BLaER1 (cell line): ENCODE data around the gene KRTAP4-9.
"Not testable (repeated sequence)": the region's sequence is repeated elsewhere in the genome, so short reads cannot be mapped to it uniquely, and the experiment has no call there.

ENCODE experiments used
- H3K27ac ChIP-seq: shearing (Covaris generic); formaldehyde crosslinking; 2 replicates; pipeline ENCODE4 v1.8.1; 2022
- H3K27me3 ChIP-seq: shearing (Covaris generic); formaldehyde crosslinking; 2 replicates; pipeline ENCODE4 v1.8.1; 2022
- H3K36me3 ChIP-seq: shearing (Covaris generic); formaldehyde crosslinking; 2 replicates; pipeline ENCODE4 v1.8.1; 2022
- H3K4me1 ChIP-seq: shearing (Covaris generic); formaldehyde crosslinking; 2 replicates; pipeline ENCODE4 v1.8.1; 2022
- H3K4me2 ChIP-seq: shearing (Covaris generic); formaldehyde crosslinking; 2 replicates; pipeline ENCODE4 v1.8.1; 2022
- H3K4me3 ChIP-seq: shearing (Covaris generic); formaldehyde crosslinking; 2 replicates; pipeline ENCODE4 v1.8.1; 2022
- H3K9ac ChIP-seq: shearing (Covaris generic); formaldehyde crosslinking; 2 replicates; pipeline ENCODE4 v1.8.1; 2022
- H3K9me3 ChIP-seq: shearing (Covaris generic); formaldehyde crosslinking; 2 replicates; pipeline ENCODE4 v1.8.1; 2022
- H4K20me1 ChIP-seq: shearing (Covaris generic); formaldehyde crosslinking; 2 replicates; pipeline ENCODE4 v1.8.1; 2022
- Cebpa-rat ChIP-seq: shearing (Covaris generic); IDR thresholded peaks from 2 replicates; pipeline ENCODE4 v1.8.1; 2022

The KRTAP4-9 gene

GRCh38 chr17:41126412-41126811 lies 21.2 kb downstream of the KRTAP4-9 start:
- no peaks in the 10 kb centered on the region for H3K27me3 ChIP-seq
- peaks cover 24% of the 10 kb centered on the region for H3K4me1 ChIP-seq
- no peak overlapping the region for H3K4me3 ChIP-seq
- H3K9me3 ChIP-seq: peaks cover 22% of the 10 kb centered on the region
- no peak overlapping the region for H3K4me2 ChIP-seq
- no peaks in the 10 kb centered on the region for H3K36me3 ChIP-seq
- no peak overlapping the region for H3K27ac ChIP-seq
- no peak for TF ChIP-seq Cebpa-rat
- no peaks in the 10 kb centered on the region for H4K20me1 ChIP-seq
- no peak overlapping the region for H3K9ac ChIP-seq

DNA sequence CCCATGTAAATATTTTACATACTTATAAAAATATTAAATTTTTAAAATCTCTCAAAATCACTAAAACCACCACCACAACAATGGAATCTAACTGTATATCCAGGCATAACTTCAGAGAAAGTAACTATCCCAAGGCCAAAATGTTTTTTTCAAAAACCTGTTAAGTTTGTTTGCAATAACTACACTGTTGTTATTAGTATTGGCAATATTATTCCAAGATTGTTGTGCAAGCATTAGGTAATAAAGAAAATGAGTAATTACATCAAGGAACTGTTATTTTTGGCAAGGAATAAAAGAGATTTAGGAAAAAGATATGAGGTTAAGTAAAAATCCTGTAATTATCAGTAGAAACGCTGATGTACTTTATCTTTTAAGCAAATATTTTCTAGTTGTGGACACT lies 22.2 kb downstream of the KRTAP4-9 start:
- Histone ChIP-seq H3K4me3 (no peak overlapping the region), H3K27me3 (no peaks in the 10 kb centered on the region), H3K4me2 (no peak overlapping the region), H3K4me1 (peaks cover 24% of the 10 kb centered on the region), H3K27ac (no peak overlapping the region), H3K9me3 (peaks cover 15% of the 10 kb centered on the region), H4K20me1 (no peaks in the 10 kb centered on the region), H3K36me3 (no peaks in the 10 kb centered on the region), H3K9ac (no peak overlapping the region)
- TF ChIP-seq Cebpa-rat: no peak

DNA sequence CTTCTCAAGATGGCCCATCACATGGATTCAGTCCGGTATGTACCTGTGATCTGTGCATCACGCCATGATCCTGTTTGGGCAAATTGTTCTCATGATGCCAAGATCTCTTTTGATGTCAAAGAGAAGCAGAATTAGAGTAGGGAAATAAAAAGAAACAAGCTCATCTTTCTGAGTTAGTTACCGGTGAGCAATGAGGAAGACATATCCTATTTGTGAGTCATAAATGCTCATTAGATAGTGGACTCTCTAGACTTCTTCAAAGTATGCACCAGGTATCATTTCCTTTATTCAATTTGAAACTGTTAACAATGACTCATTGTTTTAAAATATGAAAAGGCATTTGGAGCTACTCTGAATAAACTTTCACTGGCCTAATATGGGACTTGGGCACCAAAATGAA lies 26.8 kb downstream of the KRTAP4-9 start:
- Histone ChIP-seq H3K27ac (no peak overlapping the region), H4K20me1 (no peaks in the 10 kb centered on the region), H3K36me3 (no peaks in the 10 kb centered on the region), H3K9ac (no peak overlapping the region), H3K9me3 (0 out of 2 replicates have a peak, but pooled peaks cover 2% of the 10 kb centered on the region), H3K4me2 (no peak overlapping the region), H3K27me3 (no peaks in the 10 kb centered on the region), H3K4me1 (peaks cover 15% of the 10 kb centered on the region), H3K4me3 (no peak overlapping the region)
- no peak for TF ChIP-seq Cebpa-rat

DNA sequence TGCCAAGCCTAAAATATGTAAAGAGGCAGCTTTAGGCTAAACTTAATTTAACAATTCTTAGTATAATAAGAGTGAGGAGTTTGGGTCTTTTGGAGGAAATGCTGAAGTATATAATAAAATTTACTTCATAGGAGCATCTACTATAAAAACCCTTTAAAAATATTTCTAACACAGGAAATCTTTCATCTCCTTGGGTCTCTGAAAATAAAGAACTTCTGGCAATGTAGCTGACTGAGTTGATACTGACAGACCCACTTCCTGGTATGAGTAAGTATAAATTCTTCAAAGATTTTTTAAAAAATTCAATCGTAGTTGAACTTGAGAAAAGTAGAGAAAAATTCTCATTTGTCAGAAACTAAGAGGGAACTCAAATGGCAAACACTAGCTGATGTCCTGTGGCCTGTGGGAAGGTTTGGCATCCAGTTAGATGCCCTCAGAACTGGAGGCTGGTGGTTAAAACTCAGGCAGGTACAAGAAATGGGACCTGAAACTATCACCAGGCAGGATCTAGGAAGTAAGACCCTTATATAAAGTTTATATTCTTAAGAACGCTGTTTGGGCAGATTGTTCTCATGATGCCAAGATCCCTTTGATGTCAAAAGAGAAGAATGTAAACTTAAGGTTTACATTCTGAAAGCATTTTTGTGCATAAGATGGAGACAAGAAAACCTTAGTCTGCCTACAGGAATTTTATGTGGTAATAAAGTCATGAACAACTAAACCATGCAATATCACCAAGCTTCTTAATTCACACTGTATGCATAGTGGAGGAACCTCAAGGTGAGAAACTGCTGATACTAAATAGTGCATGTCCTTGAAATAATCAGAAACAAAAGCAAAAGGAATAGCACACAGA lies 28.9 kb downstream of the KRTAP4-9 start:
- H3K36me3 ChIP-seq: no peaks in the 10 kb centered on the region
- H3K4me2 ChIP-seq: peak overlapping the region; percentile 55
- H3K9me3 ChIP-seq: peaks cover 3% of the 10 kb centered on the region; the same call in 1 of the 2 replicates
- no peak for TF ChIP-seq Cebpa-rat
- H3K9ac ChIP-seq: no peak overlapping the region
- peak overlapping the region; percentile 58 for H3K27ac ChIP-seq
- peaks cover 15% of the 10 kb centered on the region for H3K4me1 ChIP-seq
- H3K27me3 ChIP-seq: no peaks in the 10 kb centered on the region
- no peaks in the 10 kb centered on the region for H4K20me1 ChIP-seq
- H3K4me3 ChIP-seq: no peak overlapping the region

- H3K9me3 ChIP-seq: peaks cover 55% of the 10 kb centered on the region
- not testable (repeated sequence) for H4K20me1 ChIP-seq, H3K36me3 ChIP-seq, H3K9ac ChIP-seq, H3K4me2 ChIP-seq, H3K27ac ChIP-seq, H3K27me3 ChIP-seq, H3K4me3 ChIP-seq, H3K4me1 ChIP-seq
Measured at GRCh38 chr17:41139865-41140264, 34.7 kb downstream of the KRTAP4-9 start.

- Histone ChIP-seq H3K27ac (no peak within 1 kb of the TSS), H3K27me3 (no peaks in the 10 kb centered on the region), H3K36me3 (no peaks in the 10 kb centered on the region), H4K20me1 (no peaks in the 10 kb centered on the region), H3K9ac (no peak within 1 kb of the TSS), H3K9me3 (peaks cover 55% of the 10 kb centered on the region), H3K4me1 (no peaks in the 10 kb centered on the region), H3K4me2 (no peak within 1 kb of the TSS), H3K4me3 (no peak within 1 kb of the TSS)
- TF ChIP-seq Cebpa-rat: no peak
Measured at GRCh38 chr17:41140360-41141131, 35.4 kb downstream of the KRTAP4-9 start, which contains the start of gene KRTAP4-6. Gene KRTAP4-6, minus strand, starts transcription at chr17:41140544. Its CDS starts 57 bp downstream, at chr17:41140487.

- no peak overlapping the region for H3K27ac ChIP-seq
Measured at GRCh38 chr17:41141361-41141760, 36.2 kb downstream of the KRTAP4-9 start.

DNA sequence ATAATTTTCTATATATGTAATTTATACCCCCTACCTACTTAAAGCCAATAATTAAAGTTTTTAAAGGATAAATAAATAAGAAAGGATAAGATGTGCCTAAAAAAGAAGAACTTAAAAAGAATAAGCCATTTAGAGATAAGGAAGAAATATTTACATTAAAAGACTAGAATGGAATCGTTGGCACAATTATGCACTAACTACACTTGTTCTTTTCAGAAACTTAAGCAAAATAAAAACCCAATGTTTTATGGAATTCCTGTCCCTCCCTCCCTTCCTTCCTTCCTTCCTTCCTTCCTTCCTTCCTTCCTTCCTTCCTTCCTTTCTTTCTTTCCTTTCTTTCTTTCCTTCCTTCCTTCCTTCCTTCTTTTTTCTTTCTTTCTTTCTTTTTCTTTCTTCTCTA lies 39.7 kb downstream of the KRTAP4-9 start:
- no peak for TF ChIP-seq Cebpa-rat
- H3K4me3 ChIP-seq: no peak overlapping the region

More at GRCh38 chr17:41141361-41141760, 36.2 kb downstream of the KRTAP4-9 start:
- Histone ChIP-seq H3K36me3 (no peaks in the 10 kb centered on the region), H3K4me2 (no peak overlapping the region), H3K9me3 (peaks cover 55% of the 10 kb centered on the region), H3K9ac (no peak overlapping the region), H3K27me3 (no peaks in the 10 kb centered on the region), H3K4me1 (no peaks in the 10 kb centered on the region), H4K20me1 (no peaks in the 10 kb centered on the region), H3K4me3 (no peak overlapping the region)
- no peak for TF ChIP-seq Cebpa-rat

DNA sequence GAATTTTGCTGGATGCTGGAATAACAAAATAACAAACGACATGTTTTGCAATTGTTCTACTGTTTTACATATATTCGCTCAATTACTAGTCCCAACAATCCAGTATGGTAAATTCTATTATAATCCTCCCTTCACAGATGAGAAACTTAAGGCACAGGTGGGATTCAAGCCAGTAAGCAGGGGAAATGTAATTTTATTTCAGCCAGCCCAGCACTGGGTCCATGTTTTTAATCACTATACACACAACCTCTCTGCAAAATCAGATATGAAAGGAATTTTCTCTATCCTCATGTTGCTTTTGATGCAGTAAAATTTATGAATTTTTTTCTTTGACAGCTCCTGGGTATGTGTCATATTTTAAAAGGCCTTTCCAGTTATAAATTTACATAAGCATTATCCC lies 40.1 kb downstream of the KRTAP4-9 start:
- peaks cover 41% of the 10 kb centered on the region for H3K9me3 ChIP-seq
- H3K27me3 ChIP-seq: no peaks in the 10 kb centered on the region
- no peak overlapping the region for H3K27ac ChIP-seq

More for the DNA sequence above, 39.7 kb downstream of the KRTAP4-9 start:
- Histone ChIP-seq H3K9me3 (peaks cover 45% of the 10 kb centered on the region), H4K20me1 (no peaks in the 10 kb centered on the region), H3K9ac (no peak overlapping the region), H3K4me2 (no peak overlapping the region), H3K36me3 (no peaks in the 10 kb centered on the region), H3K27me3 (no peaks in the 10 kb centered on the region), H3K4me1 (no peaks in the 10 kb centered on the region), H3K27ac (no peak overlapping the region)

More for the DNA sequence above, 40.1 kb downstream of the KRTAP4-9 start:
- no peak for TF ChIP-seq Cebpa-rat
- no peak overlapping the region for H3K9ac ChIP-seq
- H3K4me1 ChIP-seq: no peaks in the 10 kb centered on the region
- H3K4me2 ChIP-seq: no peak overlapping the region
- H3K4me3 ChIP-seq: no peak overlapping the region
- no peaks in the 10 kb centered on the region for H3K36me3 ChIP-seq
- H4K20me1 ChIP-seq: no peaks in the 10 kb centered on the region
